HEK293T (cell line): ENCODE results near the gene WIPF1.

Source experiments
- BHLHE40 ChIP-seq: fragments of 450-650 bp; IDR thresholded peaks from 2 replicates; pipeline ENCODE4 v1.6.1; 2016; ENCODE audit warnings: mild to moderate bottlenecking, moderate library complexity, borderline replicate concordance
- CTBP1 ChIP-seq: fragments of 450-650 bp; IDR thresholded peaks from 2 replicates; pipeline ENCODE4 v1.6.1; 2016; ENCODE audit warnings: borderline replicate concordance
- ELF4 ChIP-seq: fragments of 450-650 bp; IDR thresholded peaks from 2 replicates; pipeline ENCODE4 v1.6.1; 2017; ENCODE audit warnings: antibody characterized with exemption
- FOXM1 ChIP-seq: fragments of 450-650 bp; IDR thresholded peaks from 2 replicates; pipeline ENCODE4 v1.6.1; 2017; ENCODE audit warnings: mild to moderate bottlenecking, borderline replicate concordance
- HDGF ChIP-seq: fragments of 450-650 bp; IDR thresholded peaks from 2 replicates; pipeline ENCODE4 v1.6.1; 2017; ENCODE audit warnings: antibody characterized with exemption, borderline replicate concordance
- L3MBTL2 ChIP-seq: fragments of 450-650 bp; conservative IDR thresholded peaks from 2 replicates; pipeline ENCODE4 v1.6.1; 2016; ENCODE audit warnings: mild to moderate bottlenecking
- SP1 ChIP-seq: fragments of 450-650 bp; IDR thresholded peaks from 2 replicates; pipeline ENCODE4 v1.6.1; 2017
- SUZ12 ChIP-seq: fragments of 450-650 bp; IDR thresholded peaks from 2 replicates; pipeline ENCODE4 v1.6.1; 2016; ENCODE audit warnings: mild to moderate bottlenecking
- TARDBP ChIP-seq: fragments of 450-650 bp; IDR thresholded peaks from 2 replicates; pipeline ENCODE4 v1.6.1; 2016
- ZNF384 ChIP-seq: fragments of 450-650 bp; IDR thresholded peaks from 2 replicates; pipeline ENCODE4 v1.6.1; 2016

DNA sequence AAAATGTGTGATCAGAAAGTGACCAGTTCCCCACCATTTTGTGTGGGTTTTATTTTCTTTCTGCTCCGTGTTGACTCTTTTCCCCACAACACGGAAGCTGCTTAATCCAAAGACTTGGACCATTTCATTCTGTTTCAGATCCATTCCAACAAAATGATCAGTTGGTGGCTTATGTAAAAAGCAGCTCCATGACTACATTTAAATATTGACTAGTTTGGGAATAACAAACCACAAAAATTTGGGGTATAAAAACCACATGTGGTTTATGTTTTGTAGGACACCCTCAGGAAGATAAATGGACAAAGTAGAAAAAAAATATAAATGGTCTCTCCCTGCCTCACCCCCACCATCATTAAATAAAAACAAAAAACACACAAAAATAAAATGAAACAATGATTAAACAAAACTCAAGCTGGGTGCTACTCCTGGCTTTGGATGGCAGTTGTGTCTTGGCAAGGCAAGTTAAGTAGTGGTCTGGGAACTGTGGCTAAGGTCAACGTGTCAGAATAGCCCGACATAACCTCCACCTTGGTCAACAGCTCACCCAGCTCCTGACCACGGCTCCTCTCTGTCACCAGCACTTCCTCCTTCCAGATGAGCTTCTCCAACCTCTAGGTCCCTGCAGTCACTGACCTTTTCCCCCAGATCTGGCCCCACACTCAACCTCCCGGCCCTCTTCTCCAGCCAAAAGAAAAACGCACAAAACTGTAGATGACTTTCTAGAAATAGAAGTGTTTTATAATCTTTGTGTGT is 12.8 kb upstream of the WIPF1 start:
- TF ChIP-seq SP1, result no peak
- TF ChIP-seq BHLHE40, result no peak
- TF ChIP-seq TARDBP, result no peak
- TF ChIP-seq HDGF, result no peak
- no peak for TF ChIP-seq ELF4
- no peak for TF ChIP-seq CTBP1
- no peak for TF ChIP-seq L3MBTL2
- no peak for TF ChIP-seq FOXM1
- no peak for TF ChIP-seq ZNF384
- no peak for TF ChIP-seq SUZ12
